WERI-Rb-1 (cell line): Measurements from ENCODE around the gene NOTUM.
"Not testable (repeated sequence)": the region's sequence is repeated elsewhere in the genome, so short reads cannot be mapped to it uniquely, and the experiment has no call there.

Experiments
- DNase-seq: peaks from one replicate; pipeline ENCODE4 v3.0.0-alpha.2; 2020
- H3K27ac ChIP-seq: fragments of 250-450 bp; sonication (Bioruptor Pico); 2 replicates; pipeline ENCODE4 v1.5.1; 2020; ENCODE audit warnings: mild to moderate bottlenecking, moderate library complexity
- H3K27me3 ChIP-seq: fragments of 250-450 bp; sonication (Bioruptor Pico); 2 replicates; pipeline ENCODE4 v1.5.1; 2021; ENCODE audit warnings: mild to moderate bottlenecking, low read depth, moderate library complexity; ENCODE audit not compliant: insufficient read depth, severe bottlenecking
- H3K36me3 ChIP-seq: fragments of 250-450 bp; sonication (Bioruptor Pico); 2 replicates; pipeline ENCODE4 v1.5.1; 2020; ENCODE audit warnings: mild to moderate bottlenecking, moderate library complexity
- H3K4me3 ChIP-seq: 2 replicates; pipeline ENCODE4 v1.5.1; 2011; ENCODE audit warnings: low read depth, mild to moderate bottlenecking, control low read depth, low read length
- H3K9me3 ChIP-seq: fragments of 250-450 bp; sonication (Bioruptor Pico); 2 replicates; pipeline ENCODE4 v1.5.1; 2021; ENCODE audit warnings: mild to moderate bottlenecking, moderate library complexity; ENCODE audit not compliant: severe bottlenecking
- TF ChIP-seq, protein P1 (sequence below): IDR thresholded peaks from 2 replicates; pipeline ENCODE4 v1.5.1; 2011; ENCODE audit warnings: low read depth, mild to moderate bottlenecking, control low read depth, inconsistent platforms, low read length

The NOTUM gene

GRCh38 chr17:81954131-81955057 is 6.6 kb downstream of the NOTUM start:
- Histone ChIP-seq H3K4me3 (no peak overlapping the region), H3K36me3 (peaks cover 23% of the 10 kb centered on the region), H3K27ac (no peak overlapping the region), H3K27me3 (no peaks in the 10 kb centered on the region), H3K9me3 (no peaks in the 10 kb centered on the region)
- TF ChIP-seq, protein P1, sequence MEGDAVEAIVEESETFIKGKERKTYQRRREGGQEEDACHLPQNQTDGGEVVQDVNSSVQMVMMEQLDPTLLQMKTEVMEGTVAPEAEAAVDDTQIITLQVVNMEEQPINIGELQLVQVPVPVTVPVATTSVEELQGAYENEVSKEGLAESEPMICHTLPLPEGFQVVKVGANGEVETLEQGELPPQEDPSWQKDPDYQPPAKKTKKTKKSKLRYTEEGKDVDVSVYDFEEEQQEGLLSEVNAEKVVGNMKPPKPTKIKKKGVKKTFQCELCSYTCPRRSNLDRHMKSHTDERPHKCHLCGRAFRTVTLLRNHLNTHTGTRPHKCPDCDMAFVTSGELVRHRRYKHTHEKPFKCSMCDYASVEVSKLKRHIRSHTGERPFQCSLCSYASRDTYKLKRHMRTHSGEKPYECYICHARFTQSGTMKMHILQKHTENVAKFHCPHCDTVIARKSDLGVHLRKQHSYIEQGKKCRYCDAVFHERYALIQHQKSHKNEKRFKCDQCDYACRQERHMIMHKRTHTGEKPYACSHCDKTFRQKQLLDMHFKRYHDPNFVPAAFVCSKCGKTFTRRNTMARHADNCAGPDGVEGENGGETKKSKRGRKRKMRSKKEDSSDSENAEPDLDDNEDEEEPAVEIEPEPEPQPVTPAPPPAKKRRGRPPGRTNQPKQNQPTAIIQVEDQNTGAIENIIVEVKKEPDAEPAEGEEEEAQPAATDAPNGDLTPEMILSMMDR: no peak
- DNase-seq: no peak

DNA sequence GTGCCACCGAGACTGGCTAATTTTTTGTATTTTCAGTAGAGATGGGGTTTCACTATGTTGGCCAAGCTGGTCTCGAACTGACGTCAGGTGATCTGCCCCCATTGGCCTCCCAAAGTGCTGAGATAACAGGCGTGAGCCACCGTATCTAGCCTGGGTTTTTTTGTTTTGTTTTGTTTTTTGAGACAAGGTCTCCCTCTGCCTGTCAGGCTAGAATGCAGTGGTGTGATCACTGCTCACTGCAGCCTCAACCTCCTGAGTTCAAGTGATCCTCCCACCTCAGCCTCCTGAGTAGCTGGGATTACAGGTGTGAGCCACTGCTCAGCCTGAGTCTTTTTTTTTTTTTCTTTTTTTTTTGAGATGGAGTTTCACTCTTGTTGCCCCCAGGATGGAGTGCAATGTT is 7.5 kb downstream of the NOTUM start:
- not testable (repeated sequence) for H3K27me3 ChIP-seq, H3K9me3 ChIP-seq, H3K27ac ChIP-seq, H3K4me3 ChIP-seq, DNase-seq
- H3K36me3 ChIP-seq: peaks cover 20% of the 10 kb centered on the region

GRCh38 chr17:81952792-81953228 is 8.2 kb downstream of the NOTUM start:
- peaks cover 20% of the 10 kb centered on the region for H3K36me3 ChIP-seq
- H3K27ac ChIP-seq: no peak overlapping the region
- DNase-seq: no peak
- no peaks in the 10 kb centered on the region for H3K27me3 ChIP-seq
- TF ChIP-seq, protein P1: no peak
- H3K9me3 ChIP-seq: no peaks in the 10 kb centered on the region
- H3K4me3 ChIP-seq: no peak overlapping the region

GRCh38 chr17:81951785-81952684 is 9.0 kb downstream of the NOTUM start:
- Histone ChIP-seq H3K36me3 (peaks cover 18% of the 10 kb centered on the region), H3K4me3 (no peak overlapping the region), H3K9me3 (no peaks in the 10 kb centered on the region), H3K27me3 (no peaks in the 10 kb centered on the region), H3K27ac (no peak overlapping the region)
- TF ChIP-seq, protein P1: no peak
- no peak for DNase-seq

GRCh38 chr17:81950501-81950900 is 10.5 kb downstream of the NOTUM start:
- Histone ChIP-seq H3K27me3 (no peaks in the 10 kb centered on the region), H3K27ac (no peak overlapping the region), H3K4me3 (no peak overlapping the region), H3K36me3 (peaks cover 9% of the 10 kb centered on the region), H3K9me3 (no peaks in the 10 kb centered on the region)
- no peak for DNase-seq
- TF ChIP-seq, protein P1: no peak
